Measurements from ENCODE around the gene MRPL41. TPM values are rescaled to one million over a fixed set of nuclear protein-coding genes. Genes with fewer than 3 reads are reported as not detected.
"Not testable (repeated sequence)": the region's sequence is repeated elsewhere in the genome, so short reads cannot be mapped to it uniquely, and the experiment has no call there.

MRPL41 gene
- total RNA-seq, 2 donors from 2014 or later, result 26.6 to 28.4 TPM

DNA sequence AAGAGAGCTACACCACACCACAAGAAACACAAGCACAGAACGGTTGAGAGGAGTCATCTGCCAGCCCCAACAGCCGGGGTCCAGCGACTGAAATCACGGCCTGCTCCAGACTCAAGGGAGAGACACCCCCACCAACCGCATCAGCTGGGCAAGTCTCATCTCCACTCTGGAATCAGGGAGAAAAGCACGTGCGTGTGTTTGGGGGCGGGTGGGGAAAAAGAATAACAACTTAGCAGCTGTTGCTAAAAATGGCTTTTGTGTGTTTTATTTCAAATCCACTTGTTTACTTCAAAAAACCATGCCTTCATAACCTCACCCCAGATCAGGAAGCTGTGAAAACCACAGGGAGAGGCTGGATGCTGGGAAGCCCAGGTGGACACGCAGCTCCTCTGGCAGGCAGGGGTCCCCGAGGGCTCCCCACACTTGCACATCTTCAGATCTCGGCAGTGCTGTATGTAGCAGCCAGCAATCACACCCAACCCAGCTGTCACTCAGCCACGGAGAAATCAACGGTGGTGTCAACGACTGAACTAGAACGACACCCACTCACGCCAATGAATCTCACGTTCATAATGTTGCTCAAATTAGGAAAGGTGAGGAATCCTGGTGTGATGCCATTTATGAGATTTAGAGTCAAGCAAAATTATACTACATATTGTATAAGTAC lies 20.4 kb upstream of the MRPL41 start:
- peaks cover 46% of the 10 kb centered on the region for H3K4me1 Mint-ChIP-seq (ENCODE audit: low read depth)
- H3K36me3 Mint-ChIP-seq (ENCODE audit: insufficient read depth in 2 of 2), result peaks cover 0 to 4% of the 10 kb centered on the region in 2 donors
- no peaks in the 10 kb centered on the region for H3K9me3 Mint-ChIP-seq
- H3K27ac Mint-ChIP-seq, result no peak overlapping the region
- ATAC-seq (replicated peaks in 1 of 2) (no peak), DNase-seq (no peak)
- no peaks in the 10 kb centered on the region for H3K27me3 Mint-ChIP-seq (ENCODE audit: low read depth)
- no peak overlapping the region for H3K4me3 Mint-ChIP-seq

DNA sequence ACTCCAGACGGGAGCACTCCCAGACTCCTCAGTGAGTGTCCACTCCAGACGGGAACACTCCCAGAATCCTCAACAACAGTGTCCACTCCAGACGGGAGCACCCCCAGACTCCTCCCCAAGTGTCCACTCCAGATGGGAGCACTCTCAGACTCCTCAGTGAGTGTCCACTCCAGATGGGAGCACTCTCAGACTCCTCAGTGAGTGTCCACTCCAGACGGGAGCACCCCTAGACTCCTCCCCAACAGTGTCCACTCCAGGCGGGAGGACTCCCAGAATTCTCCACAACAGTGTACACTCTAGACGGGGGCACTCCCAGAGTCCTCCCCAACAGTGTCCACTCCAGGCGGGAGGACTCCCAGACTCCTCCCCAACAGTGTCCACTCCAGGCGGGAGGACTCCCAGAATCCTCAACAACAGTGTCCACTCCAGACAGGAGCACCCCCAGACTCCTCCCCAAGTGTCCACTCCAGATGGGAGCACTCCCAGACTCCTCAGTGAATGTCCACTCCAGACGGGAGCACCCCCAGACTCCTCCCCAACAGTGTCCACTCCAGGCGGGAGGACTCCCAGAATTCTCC lies 18.7 kb upstream of the MRPL41 start:
- not testable (repeated sequence) for DNase-seq; ATAC-seq (replicated peaks in 1 of 2); H3K9me3 Mint-ChIP-seq

DNA sequence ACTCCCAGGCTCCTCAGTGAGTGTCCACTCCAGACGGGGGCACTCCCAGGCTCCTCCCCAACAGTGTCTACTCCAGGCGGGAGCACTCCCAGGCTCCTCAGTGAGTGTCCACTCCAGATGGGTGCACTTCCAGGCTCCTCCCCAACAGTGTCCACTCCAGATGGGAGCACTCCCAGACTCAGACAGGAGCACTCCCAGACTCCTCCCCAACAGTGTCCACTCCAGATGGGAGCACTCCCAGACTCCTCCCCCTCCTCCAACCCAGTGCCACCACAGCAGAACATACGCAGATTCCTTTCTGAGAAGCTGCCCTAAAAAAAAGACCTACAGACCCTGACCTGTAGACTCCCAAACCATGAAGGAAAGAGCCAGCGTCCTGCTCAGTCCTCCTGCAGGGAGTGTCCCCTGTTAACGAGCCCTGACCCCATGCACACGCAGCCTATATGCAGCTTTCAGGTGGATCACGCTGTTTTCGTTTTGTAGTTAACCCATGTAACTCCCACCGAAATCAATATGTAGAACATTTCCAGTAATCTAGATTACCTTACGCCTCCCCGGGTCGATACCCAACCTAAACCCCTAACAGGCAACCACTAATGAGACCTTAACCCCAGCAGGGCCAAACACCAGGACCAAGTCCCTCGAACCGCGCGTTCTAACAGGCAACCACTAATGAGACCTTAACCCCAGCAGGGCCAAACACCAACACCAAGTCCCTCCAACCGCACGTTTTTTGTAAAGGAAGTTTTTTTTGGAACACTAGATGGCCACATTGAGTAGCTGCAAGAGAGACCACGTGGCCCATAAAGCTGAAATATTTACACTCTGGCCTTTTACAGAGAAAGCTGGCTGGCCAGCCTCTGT lies 17.2 kb upstream of the MRPL41 start:
- peak in 1 of 2 donors; percentile 9 for DNase-seq
- no peak overlapping the region for H3K27ac Mint-ChIP-seq
- H3K27me3 Mint-ChIP-seq (ENCODE audit: low read depth), result no peaks in the 10 kb centered on the region
- peak overlapping the region in 1 of 2 donors; percentile 13 for H3K4me3 Mint-ChIP-seq
- peaks cover 0 to 3% of the 10 kb centered on the region in 2 donors for H3K9me3 Mint-ChIP-seq
- peaks cover 51% of the 10 kb centered on the region for H3K4me1 Mint-ChIP-seq (ENCODE audit: low read depth)
- peak in 1 of 2 donors; percentile 45 for ATAC-seq (replicated peaks in 1 of 2)
- H3K36me3 Mint-ChIP-seq (ENCODE audit: insufficient read depth in 2 of 2), result peaks cover 2 to 8% of the 10 kb centered on the region in 2 donors

More for the DNA sequence above, 18.7 kb upstream of the MRPL41 start:
- H3K36me3 Mint-ChIP-seq (ENCODE audit: insufficient read depth in 2 of 2); H3K27me3 Mint-ChIP-seq (ENCODE audit: low read depth); H3K27ac Mint-ChIP-seq; H3K4me3 Mint-ChIP-seq: not testable (repeated sequence)
- peaks cover 58% of the 10 kb centered on the region for H3K4me1 Mint-ChIP-seq (ENCODE audit: low read depth)

DNA sequence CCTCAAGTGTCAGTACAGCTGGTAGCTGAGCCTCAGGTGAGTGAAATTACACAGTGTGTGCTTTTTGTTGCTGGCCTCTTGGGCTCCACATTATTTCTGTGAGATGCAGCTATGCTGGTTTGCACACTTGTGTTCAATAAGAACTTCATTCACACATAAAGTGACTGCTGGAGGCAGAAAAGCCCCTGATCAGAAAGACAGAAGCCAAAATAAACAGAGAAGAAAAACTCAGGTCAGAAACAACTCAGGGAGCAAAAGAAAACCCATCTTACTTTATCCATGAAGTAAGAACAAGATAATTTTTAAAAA lies 16.6 kb upstream of the MRPL41 start:
- Mint-ChIP-seq H3K4me3 (peak overlapping the region in 1 of 2 donors; percentile 13), H3K27ac (no peak overlapping the region), H3K4me1 (ENCODE audit: low read depth) (peaks cover 49% of the 10 kb centered on the region), H3K9me3 (peaks cover 0 to 3% of the 10 kb centered on the region in 2 donors), H3K27me3 (ENCODE audit: low read depth) (no peaks in the 10 kb centered on the region), H3K36me3 (ENCODE audit: insufficient read depth in 2 of 2) (peaks cover 2 to 8% of the 10 kb centered on the region in 2 donors)
- no peak for DNase-seq
- no peak for ATAC-seq (replicated peaks in 1 of 2)

DNA sequence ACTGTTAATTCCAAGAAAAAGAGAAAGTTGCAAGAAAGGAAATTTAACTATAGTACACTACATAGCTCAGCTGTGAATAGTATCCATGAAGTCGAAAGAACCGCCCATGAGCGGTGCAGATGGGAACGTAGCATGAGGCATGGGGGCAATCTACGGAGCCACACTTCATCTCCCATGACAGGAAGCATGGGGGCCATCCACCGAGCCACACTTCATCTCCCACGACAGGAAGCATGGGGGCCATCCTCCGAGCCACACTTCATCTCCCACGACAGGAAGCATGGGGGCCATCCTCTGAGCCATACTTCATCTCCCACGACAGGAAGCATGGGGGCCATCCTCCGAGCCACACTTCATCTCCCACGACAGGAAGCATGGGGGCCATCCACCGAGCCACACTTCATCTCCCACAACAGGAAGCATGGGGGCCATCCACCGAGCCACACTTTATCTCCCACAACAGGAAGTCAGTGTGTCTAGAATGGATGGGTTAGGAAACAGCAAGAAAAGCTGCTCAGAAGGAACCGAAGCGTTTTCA lies 15.0 kb upstream of the MRPL41 start:
- not testable (repeated sequence) for H3K9me3 Mint-ChIP-seq; H3K27me3 Mint-ChIP-seq (ENCODE audit: low read depth); H3K36me3 Mint-ChIP-seq (ENCODE audit: insufficient read depth in 2 of 2)
- H3K4me1 Mint-ChIP-seq (ENCODE audit: low read depth), result peaks cover 34% of the 10 kb centered on the region
- peak overlapping the region; percentile 74 for H3K27ac Mint-ChIP-seq
- ATAC-seq (replicated peaks in 1 of 2), result peak in 1 of 2 donors; percentile 23
- DNase-seq, result peak in 1 of 2 donors; percentile 13
- H3K4me3 Mint-ChIP-seq, result peak overlapping the region; percentile 24 to 50

DNA sequence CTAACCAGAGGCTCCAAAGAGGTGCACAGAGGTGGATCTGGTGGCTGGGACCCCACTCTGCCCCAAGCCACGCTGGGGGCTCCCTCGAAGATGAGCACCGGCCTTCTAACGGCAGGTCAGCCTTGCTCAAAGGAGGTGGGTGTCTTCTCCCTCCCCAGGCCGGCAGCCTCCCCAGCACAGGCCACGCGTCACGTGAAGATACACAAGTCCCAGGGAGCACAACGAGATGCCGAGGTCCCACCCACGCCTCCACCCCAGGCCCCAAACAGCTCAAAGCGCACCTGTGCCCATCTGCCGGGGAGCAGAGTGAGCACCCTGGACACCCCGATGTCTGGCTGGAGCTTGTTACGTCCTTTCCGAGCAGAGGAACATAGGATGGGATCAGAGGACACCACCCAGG lies 13.6 kb upstream of the MRPL41 start:
- ATAC-seq (replicated peaks in 1 of 2), result no peak
- H3K36me3 Mint-ChIP-seq (ENCODE audit: insufficient read depth in 2 of 2), result peaks cover 2 to 8% of the 10 kb centered on the region in 2 donors
- no peak for DNase-seq
- peaks cover 34% of the 10 kb centered on the region for H3K4me1 Mint-ChIP-seq (ENCODE audit: low read depth)
- peaks cover 0 to 3% of the 10 kb centered on the region in 2 donors for H3K9me3 Mint-ChIP-seq
- no peak overlapping the region for H3K4me3 Mint-ChIP-seq
- no peaks in the 10 kb centered on the region for H3K27me3 Mint-ChIP-seq (ENCODE audit: low read depth)
- H3K27ac Mint-ChIP-seq, result no peak overlapping the region

DNA sequence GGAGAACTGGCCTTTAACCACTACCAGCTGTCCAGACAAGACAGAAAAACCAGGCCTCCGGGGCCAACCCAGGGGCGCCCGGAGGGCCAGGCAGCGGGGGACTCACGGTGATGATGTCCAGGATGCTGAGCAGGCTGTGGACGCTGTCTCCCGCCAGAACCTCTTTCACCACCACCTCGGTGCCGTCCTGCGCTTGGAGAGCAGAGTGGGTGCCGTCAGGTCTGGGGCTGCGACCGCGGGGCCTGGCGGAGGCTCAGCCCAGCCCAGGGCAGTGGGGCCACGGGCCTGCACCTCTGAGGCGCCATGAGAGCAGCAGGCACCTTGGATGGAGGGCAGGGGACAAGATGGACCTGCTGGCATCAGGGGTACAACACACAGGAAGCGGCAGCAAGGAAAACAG lies 11.1 kb upstream of the MRPL41 start:
- DNase-seq (no peak), ATAC-seq (replicated peaks in 1 of 2) (no peak)
- no peaks in the 10 kb centered on the region for H3K27me3 Mint-ChIP-seq (ENCODE audit: low read depth)
- peaks cover 0 to 3% of the 10 kb centered on the region in 2 donors for H3K9me3 Mint-ChIP-seq
- peaks cover 23% of the 10 kb centered on the region for H3K4me1 Mint-ChIP-seq (ENCODE audit: low read depth)
- H3K4me3 Mint-ChIP-seq, result no peak overlapping the region
- H3K27ac Mint-ChIP-seq, result no peak overlapping the region
- peaks cover 2 to 8% of the 10 kb centered on the region in 2 donors for H3K36me3 Mint-ChIP-seq (ENCODE audit: insufficient read depth in 2 of 2)

DNA sequence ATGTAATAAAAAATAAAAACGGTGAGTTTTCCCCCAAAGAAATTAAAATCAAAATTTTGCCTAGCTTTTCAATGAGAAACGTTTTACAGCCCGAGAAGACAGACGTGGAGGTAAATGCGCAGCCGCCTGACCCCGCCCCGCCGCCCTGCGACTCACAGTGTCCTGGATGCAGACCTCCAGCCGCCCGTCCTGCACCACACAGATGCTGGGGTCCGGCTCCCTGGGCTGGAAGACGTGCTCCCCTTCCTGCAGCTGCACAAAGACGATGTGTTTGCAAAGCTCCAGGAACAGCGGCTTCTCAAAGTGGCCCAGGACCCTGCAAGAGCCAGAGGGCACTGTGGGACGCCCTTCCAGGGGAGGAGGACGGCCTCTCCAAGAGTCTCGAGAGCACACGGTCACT lies 9.2 kb upstream of the MRPL41 start:
- no peak overlapping the region for H3K4me3 Mint-ChIP-seq
- no peaks in the 10 kb centered on the region for H3K36me3 Mint-ChIP-seq (ENCODE audit: insufficient read depth in 2 of 2)
- H3K27me3 Mint-ChIP-seq (ENCODE audit: low read depth), result no peaks in the 10 kb centered on the region
- peaks cover 3% of the 10 kb centered on the region for H3K4me1 Mint-ChIP-seq (ENCODE audit: low read depth)
- DNase-seq, result no peak
- H3K9me3 Mint-ChIP-seq, result no peaks in the 10 kb centered on the region
- no peak overlapping the region for H3K27ac Mint-ChIP-seq
- ATAC-seq (replicated peaks in 1 of 2), result no peak

DNA sequence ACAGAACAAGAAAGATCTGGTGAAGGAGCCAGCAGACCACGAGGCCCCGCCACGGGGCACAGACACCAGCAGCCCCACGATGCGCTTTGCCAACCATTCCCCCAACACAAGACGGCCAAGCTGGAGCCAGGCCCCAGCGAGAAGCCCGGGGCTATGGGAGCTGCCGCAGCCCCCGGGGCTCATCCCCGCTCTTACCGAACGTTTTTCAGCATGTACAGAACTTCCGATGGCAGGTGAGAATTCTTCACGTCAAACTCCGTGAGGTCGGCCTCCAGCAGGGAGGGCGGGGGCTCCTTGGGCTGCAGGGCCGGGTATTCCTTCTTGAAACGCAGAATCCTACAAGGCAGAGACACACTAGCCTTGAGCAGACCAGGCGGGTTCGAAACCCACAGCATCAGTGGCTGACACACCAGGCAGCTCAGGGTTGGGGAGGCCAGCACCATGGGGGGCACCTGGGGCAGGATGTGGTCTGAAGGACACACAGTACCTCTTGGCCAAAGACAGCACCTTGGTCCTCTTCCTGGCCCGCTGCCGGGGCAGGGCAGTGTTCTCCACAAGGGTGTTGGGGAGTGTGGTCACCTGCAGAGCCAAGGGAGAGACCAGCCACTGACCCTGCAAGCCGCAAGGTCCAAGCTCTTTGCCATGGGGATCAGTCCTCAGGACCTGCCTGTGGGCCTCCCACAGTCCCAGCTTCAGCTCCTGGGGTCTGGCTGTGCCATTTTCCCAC lies 8.3 kb upstream of the MRPL41 start:
- ATAC-seq (replicated peaks in 1 of 2) (no peak), DNase-seq (no peak)
- Mint-ChIP-seq H3K36me3 (ENCODE audit: insufficient read depth in 2 of 2) (no peaks in the 10 kb centered on the region), H3K27me3 (ENCODE audit: low read depth) (no peaks in the 10 kb centered on the region), H3K27ac (no peak overlapping the region), H3K9me3 (no peaks in the 10 kb centered on the region), H3K4me1 (ENCODE audit: low read depth) (no peaks in the 10 kb centered on the region), H3K4me3 (no peak overlapping the region)

DNA sequence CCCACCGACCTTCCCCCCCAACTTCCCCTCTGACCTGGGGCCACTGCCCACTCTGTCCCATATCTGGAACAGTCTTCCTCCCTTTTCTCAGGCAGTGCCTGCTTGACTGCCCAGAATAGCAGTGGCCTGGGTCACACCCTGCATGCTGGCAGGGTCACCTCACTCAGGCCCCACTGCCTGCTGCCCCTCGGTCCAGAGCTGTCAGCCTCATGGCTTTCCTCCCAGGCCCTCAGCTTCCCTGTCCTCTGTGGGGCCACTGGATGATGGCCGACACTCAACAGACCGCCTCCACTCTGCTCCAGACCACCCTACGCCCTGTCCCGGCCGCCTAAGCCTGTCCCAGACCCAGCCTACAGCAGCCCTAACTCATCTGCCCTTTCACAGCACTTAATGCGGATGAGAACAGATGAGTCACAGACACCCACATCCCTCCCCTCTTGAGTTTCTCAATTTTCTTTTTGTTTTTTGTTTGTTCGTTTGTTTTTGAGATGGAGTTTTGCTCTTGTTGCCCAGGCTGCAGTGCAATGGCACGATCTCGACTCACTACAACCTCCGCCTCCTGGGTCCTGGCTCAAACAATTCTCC lies 7.4 kb upstream of the MRPL41 start:
- H3K27me3 Mint-ChIP-seq (ENCODE audit: low read depth), result no peaks in the 10 kb centered on the region
- H3K4me1 Mint-ChIP-seq (ENCODE audit: low read depth), result no peaks in the 10 kb centered on the region
- H3K27ac Mint-ChIP-seq, result no peak overlapping the region
- ATAC-seq (replicated peaks in 1 of 2) (peak in 1 of 2 donors; percentile 44), DNase-seq (no peak)
- H3K9me3 Mint-ChIP-seq, result no peaks in the 10 kb centered on the region
- H3K4me3 Mint-ChIP-seq, result no peak overlapping the region
- no peaks in the 10 kb centered on the region for H3K36me3 Mint-ChIP-seq (ENCODE audit: insufficient read depth in 2 of 2)

DNA sequence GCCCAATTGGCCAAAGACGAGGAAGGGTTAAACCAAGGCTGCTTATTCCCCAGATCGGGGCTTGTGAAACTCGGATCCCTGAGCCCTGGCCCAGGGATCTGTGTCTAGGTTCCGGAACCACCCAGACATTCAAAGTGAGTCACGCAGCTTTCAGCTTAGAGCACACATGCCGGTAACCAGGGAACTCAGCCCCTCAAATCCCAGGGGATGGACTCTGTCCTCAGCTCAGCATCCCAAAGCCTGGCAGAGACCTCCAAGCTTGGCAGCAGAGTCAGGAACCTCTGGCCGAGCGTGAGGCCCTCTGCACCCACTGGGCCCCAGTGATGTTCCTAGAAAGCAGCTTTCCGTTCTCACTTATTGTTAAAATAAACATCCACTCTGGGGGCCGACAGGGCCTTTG lies 6.6 kb upstream of the MRPL41 start:
- no peak for DNase-seq
- no peaks in the 10 kb centered on the region for H3K9me3 Mint-ChIP-seq
- no peaks in the 10 kb centered on the region for H3K36me3 Mint-ChIP-seq (ENCODE audit: insufficient read depth in 2 of 2)
- H3K27me3 Mint-ChIP-seq (ENCODE audit: low read depth), result no peaks in the 10 kb centered on the region
- peaks cover 6% of the 10 kb centered on the region for H3K4me1 Mint-ChIP-seq (ENCODE audit: low read depth)
- no peak overlapping the region for H3K27ac Mint-ChIP-seq
- H3K4me3 Mint-ChIP-seq, result no peak overlapping the region
- no peak for ATAC-seq (replicated peaks in 1 of 2)

DNA sequence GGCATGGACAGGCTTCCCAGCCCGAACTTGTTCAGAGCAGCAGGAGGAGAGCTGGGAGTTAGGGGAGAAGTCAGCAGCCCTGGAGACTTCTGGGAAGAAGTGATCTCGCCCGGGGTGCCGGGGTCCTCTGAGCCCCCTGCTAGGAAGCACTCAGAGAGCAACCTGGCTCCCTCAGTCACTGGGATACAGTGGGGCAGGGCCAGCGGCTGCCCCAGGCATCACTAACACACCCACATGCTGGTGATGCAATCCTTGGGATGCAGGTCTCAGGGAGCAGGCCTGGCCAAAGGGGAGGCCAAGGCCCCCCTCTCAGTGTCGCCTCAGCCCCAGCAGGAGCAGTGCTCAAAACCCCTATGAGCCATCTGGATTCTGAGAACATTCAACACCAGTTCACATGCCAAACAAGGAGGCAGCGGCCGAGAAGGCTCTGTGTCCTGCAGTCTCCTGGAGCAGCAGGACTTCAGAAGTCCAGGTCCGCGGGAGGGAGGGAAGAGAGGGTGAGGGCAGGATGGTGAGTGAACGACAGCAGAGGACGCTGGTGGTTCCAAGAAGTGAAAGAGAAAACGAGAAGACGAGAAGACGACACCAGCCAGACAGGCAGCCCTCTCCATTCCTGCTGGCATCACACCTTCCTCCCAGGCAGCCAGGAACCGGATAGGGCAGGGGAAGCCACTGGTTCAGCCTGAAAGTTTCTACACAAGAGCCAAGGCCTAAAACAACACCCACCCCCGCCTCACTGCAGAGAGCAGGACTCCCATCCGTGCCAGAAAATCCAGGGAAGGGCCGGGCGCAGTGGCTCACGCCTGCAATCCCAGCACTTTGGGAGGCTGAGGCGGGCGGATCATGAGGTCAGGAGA lies 3.8 kb upstream of the MRPL41 start:
- Mint-ChIP-seq H3K27me3 (ENCODE audit: low read depth) (no peaks in the 10 kb centered on the region), H3K4me1 (ENCODE audit: low read depth) (peaks cover 16% of the 10 kb centered on the region)
- no peak for ATAC-seq (replicated peaks in 1 of 2)

More for the DNA sequence above, 3.8 kb upstream of the MRPL41 start:
- H3K9me3 Mint-ChIP-seq, result no peaks in the 10 kb centered on the region
- no peak overlapping the region for H3K27ac Mint-ChIP-seq
- H3K4me3 Mint-ChIP-seq, result no peak overlapping the region
- peaks cover 2% of the 10 kb centered on the region in 2 donors for H3K36me3 Mint-ChIP-seq (ENCODE audit: insufficient read depth in 2 of 2)
- no peak for DNase-seq
